Chondrocyte (in vitro differentiated cells): ENCODE measurements around the gene PXYLP1. TPM values are rescaled to one million over a fixed set of nuclear protein-coding genes. Genes with fewer than 3 reads are reported as not detected.
"Not testable (repeated sequence)": the region's sequence is repeated elsewhere in the genome, so short reads cannot be mapped to it uniquely, and the experiment has no call there.

Source experiments
- DNase-seq: peaks from one replicate; pipeline ENCODE4 v3.0.0; 2021; ENCODE audit warnings: mixed read lengths, low spot score
- H3K27ac Mint-ChIP-seq: one replicate; pipeline ENCODE4 v1.8.0; 2021; ENCODE audit warnings: mild to moderate bottlenecking, moderate library complexity, mixed read lengths; ENCODE audit not compliant: unreplicated experiment
- H3K27me3 Mint-ChIP-seq: 2 replicates; pipeline ENCODE4 v1.8.0; 2021; ENCODE audit warnings: low read depth, mixed read lengths
- H3K36me3 Mint-ChIP-seq: 2 replicates; pipeline ENCODE4 v1.8.0; 2021; ENCODE audit warnings: low read depth, mixed read lengths
- H3K4me1 Mint-ChIP-seq: 2 replicates; pipeline ENCODE4 v1.8.0; 2021; ENCODE audit warnings: low read depth, mild to moderate bottlenecking, mixed read lengths
- H3K4me3 Mint-ChIP-seq: one replicate; pipeline ENCODE4 v1.8.0; 2021; ENCODE audit warnings: mild to moderate bottlenecking, moderate library complexity, mixed read lengths; ENCODE audit not compliant: unreplicated experiment
- H3K9me3 Mint-ChIP-seq: 2 replicates; pipeline ENCODE4 v1.8.0; 2021; ENCODE audit warnings: low read depth, mixed read lengths
- total RNA-seq: library from RNA; stranded (reverse); gene quantifications from 3 replicates; pipeline ENCODE4 v1.2.1, GENCODE V29; 2021
- TF ChIP-seq, protein P1 (sequence below): fragments of 200-600 bp; sonication (generic); IDR thresholded peaks from 2 replicates; pipeline ENCODE4 v1.5.0; 2021; ENCODE audit warnings: antibody characterized with exemption, mild to moderate bottlenecking, moderate library complexity

Gene PXYLP1
- total RNA-seq, 1 donor from 2014 or later: 36.0 TPM

DNA sequence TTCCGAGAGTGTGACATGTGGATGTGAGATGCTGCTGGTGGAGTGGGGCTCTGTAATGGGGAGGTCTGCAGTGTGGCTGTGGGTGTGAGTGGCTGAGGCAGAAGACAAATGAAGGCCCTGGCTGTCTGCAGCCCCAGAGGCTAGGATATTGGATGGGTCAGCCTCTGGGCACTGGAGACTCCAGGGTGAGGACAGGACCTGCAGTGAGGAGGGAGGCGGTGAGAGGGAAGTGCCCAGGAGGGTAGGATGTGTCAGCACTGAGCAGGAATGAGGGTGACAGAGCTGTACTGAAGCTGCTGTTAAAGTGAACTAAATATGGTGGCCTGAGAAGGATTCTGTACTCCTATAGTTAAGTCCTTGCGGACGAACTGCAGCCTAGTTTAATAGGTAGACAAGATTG, 27.3 kb upstream of the PXYLP1 start:
- H3K27me3 Mint-ChIP-seq: peaks cover 16% of the 10 kb centered on the region
- no peak for DNase-seq
- TF ChIP-seq, protein P1, sequence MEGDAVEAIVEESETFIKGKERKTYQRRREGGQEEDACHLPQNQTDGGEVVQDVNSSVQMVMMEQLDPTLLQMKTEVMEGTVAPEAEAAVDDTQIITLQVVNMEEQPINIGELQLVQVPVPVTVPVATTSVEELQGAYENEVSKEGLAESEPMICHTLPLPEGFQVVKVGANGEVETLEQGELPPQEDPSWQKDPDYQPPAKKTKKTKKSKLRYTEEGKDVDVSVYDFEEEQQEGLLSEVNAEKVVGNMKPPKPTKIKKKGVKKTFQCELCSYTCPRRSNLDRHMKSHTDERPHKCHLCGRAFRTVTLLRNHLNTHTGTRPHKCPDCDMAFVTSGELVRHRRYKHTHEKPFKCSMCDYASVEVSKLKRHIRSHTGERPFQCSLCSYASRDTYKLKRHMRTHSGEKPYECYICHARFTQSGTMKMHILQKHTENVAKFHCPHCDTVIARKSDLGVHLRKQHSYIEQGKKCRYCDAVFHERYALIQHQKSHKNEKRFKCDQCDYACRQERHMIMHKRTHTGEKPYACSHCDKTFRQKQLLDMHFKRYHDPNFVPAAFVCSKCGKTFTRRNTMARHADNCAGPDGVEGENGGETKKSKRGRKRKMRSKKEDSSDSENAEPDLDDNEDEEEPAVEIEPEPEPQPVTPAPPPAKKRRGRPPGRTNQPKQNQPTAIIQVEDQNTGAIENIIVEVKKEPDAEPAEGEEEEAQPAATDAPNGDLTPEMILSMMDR: no peak
- H3K9me3 Mint-ChIP-seq: no peaks in the 10 kb centered on the region
- no peak overlapping the region for H3K4me3 Mint-ChIP-seq
- no peaks in the 10 kb centered on the region for H3K36me3 Mint-ChIP-seq
- no peak overlapping the region for H3K27ac Mint-ChIP-seq
- H3K4me1 Mint-ChIP-seq: no peaks in the 10 kb centered on the region

DNA sequence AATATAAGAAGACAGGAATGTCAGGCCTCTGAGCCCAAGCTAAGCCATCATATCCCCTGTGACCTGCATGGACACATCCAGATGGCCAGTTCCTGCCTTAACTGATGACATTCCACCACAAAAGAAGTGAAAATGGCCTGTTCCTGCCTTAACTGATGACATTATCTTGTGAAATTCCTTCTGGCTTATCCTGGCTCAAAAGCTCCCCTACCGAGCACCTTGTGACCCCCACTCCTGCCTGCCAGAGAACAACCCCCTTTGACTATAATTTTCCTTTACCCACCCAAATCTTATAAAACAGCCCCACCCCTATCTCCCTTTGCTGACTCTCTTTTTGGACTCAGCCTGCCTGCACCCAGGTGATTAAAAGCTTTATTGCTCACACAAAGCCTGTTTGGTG, 20.3 kb upstream of the PXYLP1 start:
- not testable (repeated sequence) for H3K4me3 Mint-ChIP-seq, H3K4me1 Mint-ChIP-seq, H3K27me3 Mint-ChIP-seq, H3K9me3 Mint-ChIP-seq, H3K27ac Mint-ChIP-seq, DNase-seq, H3K36me3 Mint-ChIP-seq

- Mint-ChIP-seq H3K9me3 (no peaks in the 10 kb centered on the region), H3K36me3 (no peaks in the 10 kb centered on the region), H3K27ac (no peak overlapping the region), H3K4me3 (no peak overlapping the region), H3K27me3 (no peaks in the 10 kb centered on the region), H3K4me1 (no peaks in the 10 kb centered on the region)
- no peak for DNase-seq
- TF ChIP-seq, protein P1: no peak
Observed at GRCh38 chr3:141212101-141212500, 19.5 kb upstream of the PXYLP1 start.

GRCh38 chr3:141212555-141212954, 19.1 kb upstream of the PXYLP1 start:
- H3K27ac Mint-ChIP-seq: no peak overlapping the region
- TF ChIP-seq, protein P1: no peak

GRCh38 chr3:141216975-141217374, 14.7 kb upstream of the PXYLP1 start:
- peaks cover 2% of the 10 kb centered on the region for H3K36me3 Mint-ChIP-seq

More at GRCh38 chr3:141212555-141212954, 19.1 kb upstream of the PXYLP1 start:
- Mint-ChIP-seq H3K4me1 (no peaks in the 10 kb centered on the region), H3K27me3 (no peaks in the 10 kb centered on the region), H3K36me3 (peaks cover 1% of the 10 kb centered on the region), H3K9me3 (no peaks in the 10 kb centered on the region), H3K4me3 (no peak overlapping the region)
- no peak for DNase-seq

GRCh38 chr3:141217389-141217788, 14.2 kb upstream of the PXYLP1 start:
- H3K4me3 Mint-ChIP-seq: no peak overlapping the region
- no peak for DNase-seq
- no peak overlapping the region for H3K27ac Mint-ChIP-seq
- TF ChIP-seq, protein P1: no peak
- H3K4me1 Mint-ChIP-seq: no peaks in the 10 kb centered on the region
- no peaks in the 10 kb centered on the region for H3K27me3 Mint-ChIP-seq
- H3K36me3 Mint-ChIP-seq: peaks cover 2% of the 10 kb centered on the region
- no peaks in the 10 kb centered on the region for H3K9me3 Mint-ChIP-seq

More at GRCh38 chr3:141216975-141217374, 14.7 kb upstream of the PXYLP1 start:
- Mint-ChIP-seq H3K27ac (no peak overlapping the region), H3K27me3 (no peaks in the 10 kb centered on the region), H3K4me3 (no peak overlapping the region), H3K9me3 (no peaks in the 10 kb centered on the region), H3K4me1 (no peaks in the 10 kb centered on the region)
- DNase-seq: no peak
- TF ChIP-seq, protein P1: no peak
